Peyer's patch (tissue), 4 donors: ENCODE data around the gene TMEM119. TPM values are rescaled to one million over a fixed set of nuclear protein-coding genes. Genes with fewer than 3 reads are reported as not detected.
"Not testable (repeated sequence)": the region's sequence is repeated elsewhere in the genome, so short reads cannot be mapped to it uniquely, and the experiment has no call there.

ENCODE experiments used
- DNase-seq, 3 donors: peaks; one replicate each; pipeline ENCODE4 v3.0.0-alpha.2; 2017 to 2019
- H3K27ac ChIP-seq, 4 donors: fragments of 200-600 bp; sonication (generic); one replicate each; pipeline ENCODE4 v1.5.1; 2016 to 2019
- H3K27me3 ChIP-seq, 2 donors: fragments of 200-600 bp; sonication (generic); one replicate each; pipeline ENCODE4 v1.5.1; 2019
- H3K36me3 ChIP-seq, 3 donors: fragments of 200-600 bp; sonication (generic); one replicate each; pipeline ENCODE4 v1.5.1; 2016 to 2019
- H3K4me1 ChIP-seq, 4 donors: fragments of 200-600 bp; sonication (generic); one replicate each; pipeline ENCODE4 v1.5.1; 2016 to 2019
- H3K4me3 ChIP-seq, 4 donors: fragments of 200-600 bp; sonication (generic); 1 replicate in 3 of 4; 2 replicates in 1 of 4; pipeline ENCODE4 v1.5.1; 2016 to 2019; ENCODE audit warnings: mild to moderate bottlenecking in 1 of 4
- H3K9me3 ChIP-seq, 4 donors: fragments of 200-600 bp; sonication (generic); one replicate each; pipeline ENCODE4 v1.5.1; 2016 to 2019; ENCODE audit warnings: mild to moderate bottlenecking in 1 of 4
- CTCF ChIP-seq, 6 experiments: fragments of 450-650 bp in 4 of 6; fragments of 200-600 bp in 2 of 6; sonication (generic) in 1 of 6; IDR thresholded peaks; one replicate each; pipeline ENCODE4 v1.5.1; 2017 to 2019; ENCODE audit warnings: antibody characterized with exemption in 6 of 6, mild to moderate bottlenecking in 3 of 6, moderate library complexity in 1 of 6
- POLR2A ChIP-seq, 2 donors: fragments of 450-650 bp; IDR thresholded peaks; one replicate each; pipeline ENCODE4 v1.5.1; 2017; ENCODE audit warnings: antibody characterized with exemption in 2 of 2, mild to moderate bottlenecking in 2 of 2, moderate library complexity in 2 of 2
- total RNA-seq, 4 donors: library from RNA; depleted of rRNA; stranded (reverse); fragments of >200 nt; gene quantifications; one replicate each; pipeline ENCODE4 v1.1.0, GENCODE V29; 2016

Gene TMEM119
- total RNA-seq, 4 donors from 2014 or later, result 1.8 to 17.3 (median 3.4) TPM

- Histone ChIP-seq H3K4me3 (no peak overlapping the region), H3K27ac (no peak overlapping the region), H3K27me3 (no peaks in the 10 kb centered on the region), H3K9me3 (no peaks in the 10 kb centered on the region), H3K4me1 (peaks cover 0 to 17% (median 12%) of the 10 kb centered on the region in 4 donors), H3K36me3 (no peaks in the 10 kb centered on the region)
- TF ChIP-seq CTCF (IDR thresholded peaks at IDR 0.05) (no peak), POLR2A (IDR thresholded peaks at IDR 0.05) (no peak)
- no peak for DNase-seq
Observed at GRCh38 chr12:108621161-108621560, 23.3 kb upstream of the TMEM119 start.

- TF ChIP-seq POLR2A (IDR thresholded peaks at IDR 0.05) (no peak), CTCF (IDR thresholded peaks at IDR 0.05) (no peak)
- DNase-seq, result no peak
- Histone ChIP-seq H3K27ac (no peak overlapping the region), H3K36me3 (no peaks in the 10 kb centered on the region), H3K27me3 (no peaks in the 10 kb centered on the region), H3K9me3 (no peaks in the 10 kb centered on the region), H3K4me3 (no peak overlapping the region), H3K4me1 (peaks cover 0 to 17% (median 12%) of the 10 kb centered on the region in 4 donors)
Observed at GRCh38 chr12:108620236-108620879, 22.5 kb upstream of the TMEM119 start.

- H3K4me1 ChIP-seq, result peaks cover 0 to 17% (median 12%) of the 10 kb centered on the region in 4 donors
- no peak overlapping the region for H3K27ac ChIP-seq
- no peaks in the 10 kb centered on the region for H3K9me3 ChIP-seq
- DNase-seq, result no peak
- no peaks in the 10 kb centered on the region for H3K36me3 ChIP-seq
- H3K4me3 ChIP-seq, result no peak overlapping the region
- TF ChIP-seq CTCF (IDR thresholded peaks at IDR 0.05), result no peak
- no peak for TF ChIP-seq POLR2A (IDR thresholded peaks at IDR 0.05)
- H3K27me3 ChIP-seq, result no peaks in the 10 kb centered on the region
Observed at GRCh38 chr12:108619369-108620160, 21.7 kb upstream of the TMEM119 start.

GRCh38 chr12:108618953-108619274 is 21.0 kb upstream of the TMEM119 start:
- not testable (repeated sequence) for H3K27ac ChIP-seq, H3K9me3 ChIP-seq, H3K27me3 ChIP-seq, H3K4me3 ChIP-seq, DNase-seq, H3K36me3 ChIP-seq
- peaks cover 0 to 17% (median 12%) of the 10 kb centered on the region in 4 donors for H3K4me1 ChIP-seq

GRCh38 chr12:108618079-108618952 is 20.4 kb upstream of the TMEM119 start:
- H3K4me3 ChIP-seq, result no peak overlapping the region
- peak overlapping the region in 1 of 4 donors; percentile 73 for H3K27ac ChIP-seq
- no peaks in the 10 kb centered on the region for H3K9me3 ChIP-seq
- no peaks in the 10 kb centered on the region for H3K36me3 ChIP-seq
- TF ChIP-seq CTCF (IDR thresholded peaks at IDR 0.05), result peak; percentile 86 to 98 (median 90)
- TF ChIP-seq POLR2A (IDR thresholded peaks at IDR 0.05), result no peak
- H3K27me3 ChIP-seq, result no peaks in the 10 kb centered on the region
- H3K4me1 ChIP-seq, result peaks cover 0 to 17% (median 12%) of the 10 kb centered on the region in 4 donors
- peak; percentile 75 to 91 (median 81) for DNase-seq
